ENCODE results near the gene SLC39A8. TPM values are rescaled to one million over a fixed set of nuclear protein-coding genes. Genes with fewer than 3 reads are reported as not detected.
"Not testable (repeated sequence)": the region's sequence is repeated elsewhere in the genome, so short reads cannot be mapped to it uniquely, and the experiment has no call there.

SLC39A8 gene
- polyA plus RNA-seq, 3 donors from 2014 or later = 21.3 to 30.6 (median 28.6) TPM

DNA sequence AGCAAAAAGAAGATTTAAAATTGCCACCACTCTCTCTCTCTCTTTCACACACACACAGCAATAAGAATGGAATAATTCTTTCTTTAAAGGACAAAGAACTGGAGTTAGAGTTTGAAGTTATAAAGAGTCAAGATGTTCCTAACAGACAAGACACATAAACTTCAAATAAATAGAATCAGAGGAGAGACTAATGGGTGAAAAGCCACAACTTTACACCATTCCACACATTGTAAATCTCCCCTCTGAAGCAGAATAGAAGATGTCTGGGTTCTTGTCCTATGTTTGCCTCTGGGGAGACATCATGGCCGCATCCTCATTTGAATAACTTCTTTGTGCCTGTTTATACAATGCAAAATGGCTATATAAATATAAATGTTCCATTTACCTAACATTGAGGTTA is 39.6 kb downstream of the SLC39A8 start:
- Mint-ChIP-seq H3K4me3 (no peak overlapping the region), H3K27ac (no peak overlapping the region), H3K4me1 (no peaks in the 10 kb centered on the region), H3K27me3 (ENCODE audit: low read depth in 3 of 3) (peaks cover 0 to 3% (median 0%) of the 10 kb centered on the region in 3 donors), H3K9me3 (no peaks in the 10 kb centered on the region), H3K36me3 (peaks cover 8 to 11% (median 9%) of the 10 kb centered on the region in 3 donors)
- DNase-seq = no peak

DNA sequence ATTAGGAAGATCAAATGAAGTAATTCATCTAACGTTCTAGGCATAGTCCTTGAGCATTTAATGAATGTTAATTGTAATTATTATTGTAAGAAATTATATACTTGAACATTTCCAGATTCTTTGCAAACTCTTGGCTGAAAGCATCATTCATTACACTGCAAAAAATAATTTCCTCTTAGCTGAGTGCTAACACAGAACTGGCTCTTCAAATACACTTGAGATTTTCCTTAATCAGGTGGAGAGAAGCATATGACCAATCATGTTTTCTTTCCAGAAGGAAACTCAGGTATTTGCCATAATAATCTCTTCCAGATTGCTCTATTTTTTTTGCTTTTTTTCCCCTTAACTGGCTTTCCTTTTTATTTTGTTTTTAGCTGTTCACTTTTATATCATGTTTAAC is 42.5 kb downstream of the SLC39A8 start:
- Mint-ChIP-seq H3K27me3 (ENCODE audit: low read depth in 3 of 3) (peaks cover 0 to 3% (median 0%) of the 10 kb centered on the region in 3 donors), H3K9me3 (no peaks in the 10 kb centered on the region), H3K27ac (no peak overlapping the region), H3K4me1 (peaks cover 0 to 2% of the 10 kb centered on the region in 2 donors), H3K4me3 (no peak overlapping the region), H3K36me3 (peaks cover 8 to 11% (median 9%) of the 10 kb centered on the region in 3 donors)
- DNase-seq = no peak

DNA sequence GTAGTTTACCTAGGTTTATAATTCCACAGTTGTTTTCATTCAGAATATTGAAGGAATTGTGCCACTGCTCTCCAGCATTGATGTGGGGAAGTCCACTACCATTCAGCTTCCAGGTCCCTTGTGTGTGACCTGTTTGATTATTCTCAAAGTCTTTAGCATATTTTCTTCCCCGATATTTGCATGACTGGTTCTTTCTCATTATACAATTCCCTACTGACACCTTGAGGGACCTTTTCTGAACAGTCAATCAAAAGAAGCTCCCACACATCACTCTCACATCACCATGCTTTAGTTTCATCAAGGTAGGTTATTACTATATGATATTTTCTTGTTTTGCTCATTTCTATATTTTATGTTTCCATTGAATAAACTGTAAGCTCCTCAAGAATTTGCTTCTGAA is 44.1 kb downstream of the SLC39A8 start:
- no peak for DNase-seq
- H3K4me3 Mint-ChIP-seq = no peak overlapping the region
- H3K4me1 Mint-ChIP-seq = peaks cover 0 to 2% of the 10 kb centered on the region in 2 donors
- H3K9me3 Mint-ChIP-seq = no peaks in the 10 kb centered on the region
- H3K27ac Mint-ChIP-seq = no peak overlapping the region
- H3K27me3 Mint-ChIP-seq (ENCODE audit: low read depth in 3 of 3) = peaks cover 0 to 2% (median 0%) of the 10 kb centered on the region in 3 donors
- H3K36me3 Mint-ChIP-seq = peaks cover 15 to 18% (median 17%) of the 10 kb centered on the region in 3 donors

DNA sequence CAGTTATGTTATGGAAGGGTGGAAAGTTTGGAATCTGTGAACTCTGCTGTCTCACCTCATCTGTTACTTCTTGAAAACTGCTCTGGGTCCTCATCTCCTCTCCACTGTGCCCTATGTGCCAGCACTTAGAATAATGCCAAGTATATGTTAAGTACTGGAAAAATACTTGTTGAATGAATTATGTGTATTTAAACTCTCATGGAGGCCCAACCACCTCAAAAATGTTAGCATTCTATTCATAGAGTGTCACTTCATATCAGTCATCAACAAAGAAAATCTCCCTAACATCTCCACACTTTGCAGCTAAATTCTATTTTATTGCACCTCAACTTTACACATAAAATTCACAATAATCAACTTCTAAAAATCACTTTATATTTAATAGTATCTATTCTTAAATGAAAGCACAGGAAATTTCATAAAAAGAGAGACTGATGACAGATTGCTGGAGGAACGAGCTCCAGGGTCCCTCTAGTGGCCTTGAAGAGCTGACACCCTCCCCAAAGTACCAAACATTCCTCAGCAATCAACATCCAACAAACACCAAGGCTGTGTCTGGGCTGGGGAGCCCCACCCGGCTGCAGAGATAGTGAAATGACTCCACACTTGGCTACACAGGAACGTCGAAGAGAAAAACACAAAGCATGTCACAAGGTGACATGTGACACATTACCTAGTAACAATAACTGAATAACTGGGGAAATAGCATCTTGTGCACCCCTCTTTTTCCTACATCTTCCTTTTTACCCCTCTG is 45.8 kb downstream of the SLC39A8 start:
- Mint-ChIP-seq H3K27me3 (ENCODE audit: low read depth in 3 of 3) (peaks cover 0 to 2% (median 0%) of the 10 kb centered on the region in 3 donors), H3K9me3 (no peaks in the 10 kb centered on the region), H3K36me3 (peaks cover 16 to 20% (median 16%) of the 10 kb centered on the region in 3 donors), H3K4me3 (no peak overlapping the region), H3K4me1 (peaks cover 0 to 2% of the 10 kb centered on the region in 2 donors), H3K27ac (no peak overlapping the region)
- DNase-seq = peak in 2 of 3 donors; percentile 2 to 3

DNA sequence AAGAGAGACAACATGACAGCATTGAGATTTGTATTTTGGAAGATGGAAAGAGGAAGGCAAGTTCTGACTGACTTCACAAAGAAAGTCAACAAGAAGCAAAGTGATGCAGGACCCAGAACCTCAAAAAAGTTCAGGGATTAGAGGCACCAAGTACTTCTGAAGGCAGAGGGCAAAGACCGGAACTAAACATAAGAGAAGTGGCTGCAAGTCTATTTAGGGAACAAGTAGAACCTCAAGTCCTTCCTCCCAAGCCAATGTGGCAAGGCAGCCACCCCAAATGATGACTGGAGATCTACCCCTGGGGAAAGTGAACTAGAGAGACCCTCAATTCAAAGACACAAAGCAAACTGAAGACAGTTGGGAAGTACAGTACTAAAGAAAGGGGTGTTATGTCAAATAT is 46.6 kb downstream of the SLC39A8 start:
- no peaks in the 10 kb centered on the region for H3K9me3 Mint-ChIP-seq
- no peak overlapping the region for H3K27ac Mint-ChIP-seq

DNA sequence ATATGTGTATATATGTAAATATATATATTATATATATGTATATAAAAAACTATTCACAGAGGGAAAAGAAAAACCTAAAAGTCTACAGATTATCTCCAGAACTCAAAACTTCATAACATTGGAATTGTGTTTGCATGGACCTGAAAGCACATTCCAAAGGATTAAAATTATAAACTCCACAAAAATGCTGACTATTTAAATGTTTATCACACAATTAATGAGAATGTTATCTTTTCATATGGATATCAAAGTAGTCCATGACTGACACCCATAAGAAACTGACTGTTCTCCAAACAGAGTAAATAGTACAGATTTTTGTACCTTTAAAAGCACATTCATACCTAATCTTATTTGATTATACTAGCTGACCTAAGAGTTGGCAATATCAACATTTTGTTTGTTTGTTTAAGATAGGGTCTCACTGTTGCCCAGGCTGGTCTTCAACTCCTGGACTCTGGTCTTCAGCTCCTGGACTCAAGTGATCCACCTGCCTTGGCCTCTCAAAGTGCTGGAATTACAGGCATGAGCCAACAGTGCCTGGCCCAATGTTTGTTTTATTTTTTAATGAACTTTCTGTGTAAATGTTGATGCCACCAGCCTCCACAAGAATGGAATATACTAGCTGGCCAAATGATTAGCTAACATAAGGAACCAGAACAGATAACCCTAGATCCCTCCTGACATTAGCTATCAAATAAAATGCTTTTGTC is 50.0 kb downstream of the SLC39A8 start:
- Mint-ChIP-seq H3K27me3 (ENCODE audit: low read depth in 3 of 3) (no peaks in the 10 kb centered on the region), H3K9me3 (no peaks in the 10 kb centered on the region), H3K27ac (no peak overlapping the region), H3K4me1 (peaks cover 0 to 2% of the 10 kb centered on the region in 2 donors), H3K36me3 (peaks cover 12 to 28% (median 23%) of the 10 kb centered on the region in 3 donors), H3K4me3 (no peak overlapping the region)
- no peak for DNase-seq

More for the DNA sequence above, 46.6 kb downstream of the SLC39A8 start:
- no peak overlapping the region for H3K4me3 Mint-ChIP-seq
- H3K4me1 Mint-ChIP-seq = peaks cover 0 to 2% of the 10 kb centered on the region in 2 donors
- peaks cover 0 to 2% (median 0%) of the 10 kb centered on the region in 3 donors for H3K27me3 Mint-ChIP-seq (ENCODE audit: low read depth in 3 of 3)
- no peak for DNase-seq
- peaks cover 12 to 16% (median 15%) of the 10 kb centered on the region in 3 donors for H3K36me3 Mint-ChIP-seq

DNA sequence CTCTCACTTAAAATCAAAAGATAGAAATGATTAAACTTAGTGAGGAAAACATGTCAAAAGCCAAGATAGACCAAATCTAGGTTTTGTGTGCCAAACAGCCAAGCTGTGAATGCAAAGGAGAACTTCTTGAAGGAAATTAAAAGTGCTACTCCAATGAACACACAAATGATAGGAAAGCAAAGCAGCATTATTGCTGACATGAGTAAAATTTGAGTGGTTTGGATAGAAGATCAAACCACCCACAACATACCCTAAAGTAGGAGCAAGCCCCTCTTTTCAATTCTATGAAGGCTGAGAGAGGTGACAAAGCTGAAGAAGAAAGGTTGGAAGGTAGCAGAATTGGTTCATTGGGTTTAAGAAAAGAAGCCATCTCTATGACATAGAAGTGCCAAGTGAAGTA is 56.8 kb downstream of the SLC39A8 start:
- Mint-ChIP-seq H3K4me3 (no peak overlapping the region), H3K36me3 (peaks cover 7 to 29% (median 22%) of the 10 kb centered on the region in 3 donors), H3K27me3 (ENCODE audit: low read depth in 3 of 3) (no peaks in the 10 kb centered on the region), H3K27ac (no peak overlapping the region), H3K4me1 (no peaks in the 10 kb centered on the region), H3K9me3 (no peaks in the 10 kb centered on the region)
- no peak for DNase-seq

DNA sequence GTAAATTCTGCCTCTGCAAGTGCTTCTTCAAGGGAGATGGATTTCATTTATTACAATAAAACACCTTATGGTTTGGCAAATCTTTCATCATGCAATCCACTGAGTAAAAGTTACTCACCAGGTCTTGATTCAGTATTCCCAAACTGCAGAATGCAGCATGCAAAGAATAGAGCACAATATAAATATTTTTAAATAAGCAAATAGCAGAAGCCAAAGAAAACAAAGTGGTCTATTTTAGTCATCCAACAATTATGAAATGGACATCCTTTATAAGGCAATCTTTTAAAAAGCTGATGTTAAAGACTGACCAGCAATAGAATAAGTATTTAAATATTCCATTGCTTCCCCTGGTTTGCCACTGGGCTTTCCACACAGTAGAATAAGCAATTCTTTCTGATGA is 59.5 kb downstream of the SLC39A8 start:
- Mint-ChIP-seq H3K27ac (no peak overlapping the region), H3K9me3 (no peaks in the 10 kb centered on the region), H3K4me1 (no peaks in the 10 kb centered on the region), H3K27me3 (ENCODE audit: low read depth in 3 of 3) (no peaks in the 10 kb centered on the region), H3K4me3 (no peak overlapping the region), H3K36me3 (peaks cover 4 to 21% (median 18%) of the 10 kb centered on the region in 3 donors)
- DNase-seq = no peak

DNA sequence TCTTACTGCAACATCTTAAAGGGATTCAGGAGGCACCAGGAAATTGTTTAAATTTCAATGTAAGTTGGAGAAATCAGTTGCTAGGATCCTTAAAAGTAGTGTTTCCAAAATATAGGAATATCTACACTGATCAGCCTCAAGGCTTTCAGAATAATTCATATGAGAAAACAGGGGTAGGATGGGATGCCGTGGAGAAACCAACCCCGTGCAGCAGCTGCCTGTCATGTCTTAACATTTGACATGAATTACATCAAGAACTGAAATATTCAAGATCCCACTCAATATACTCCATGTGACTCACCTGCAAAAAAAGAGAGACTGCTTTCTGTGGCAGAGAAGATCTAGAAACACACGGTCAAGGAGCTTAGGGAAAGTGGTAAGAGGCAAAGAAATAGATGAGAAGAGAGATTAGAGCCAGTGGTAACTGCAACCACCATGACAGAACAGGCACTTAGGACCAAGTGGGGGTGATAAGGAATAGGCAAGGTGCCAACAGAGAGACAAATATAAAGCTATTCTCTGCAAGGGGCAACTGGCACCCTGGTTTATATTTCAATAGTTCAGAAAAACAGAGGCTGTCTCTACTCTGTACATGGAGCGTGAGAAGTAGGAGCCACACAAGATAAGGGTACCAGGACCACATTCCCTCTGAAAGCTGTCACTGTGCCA is 64.0 kb downstream of the SLC39A8 start:
- Mint-ChIP-seq H3K36me3 (peaks cover 0 to 22% (median 16%) of the 10 kb centered on the region in 3 donors), H3K4me3 (no peak overlapping the region), H3K27ac (no peak overlapping the region), H3K9me3 (no peaks in the 10 kb centered on the region), H3K4me1 (no peaks in the 10 kb centered on the region), H3K27me3 (ENCODE audit: low read depth in 3 of 3) (peaks cover 0 to 2% (median 0%) of the 10 kb centered on the region in 3 donors)
- DNase-seq = no peak

DNA sequence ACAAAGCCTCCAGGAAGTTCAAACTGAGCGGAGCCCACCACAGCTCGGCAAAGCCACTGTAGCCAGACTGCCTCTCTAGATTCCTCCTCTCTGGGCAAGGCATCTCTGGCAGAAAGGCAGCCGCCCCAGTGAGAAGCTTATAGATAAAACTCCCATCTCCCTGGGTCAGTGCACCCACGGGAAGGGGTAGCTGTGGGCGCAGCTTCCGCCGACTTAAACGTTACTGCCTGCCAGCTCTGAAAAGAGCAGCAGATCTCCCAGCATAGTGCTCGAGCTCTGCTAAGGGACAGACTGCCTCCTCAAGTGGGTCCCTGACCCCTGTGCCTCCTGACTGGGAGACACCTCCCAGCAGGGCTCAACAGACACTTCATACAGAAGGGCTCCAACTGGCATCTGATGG is 72.0 kb downstream of the SLC39A8 start:
- H3K36me3 Mint-ChIP-seq = peaks cover 0 to 24% (median 18%) of the 10 kb centered on the region in 3 donors
- H3K4me1 Mint-ChIP-seq; H3K9me3 Mint-ChIP-seq; H3K4me3 Mint-ChIP-seq; H3K27me3 Mint-ChIP-seq (ENCODE audit: low read depth in 3 of 3); DNase-seq; H3K27ac Mint-ChIP-seq: not testable (repeated sequence)

DNA sequence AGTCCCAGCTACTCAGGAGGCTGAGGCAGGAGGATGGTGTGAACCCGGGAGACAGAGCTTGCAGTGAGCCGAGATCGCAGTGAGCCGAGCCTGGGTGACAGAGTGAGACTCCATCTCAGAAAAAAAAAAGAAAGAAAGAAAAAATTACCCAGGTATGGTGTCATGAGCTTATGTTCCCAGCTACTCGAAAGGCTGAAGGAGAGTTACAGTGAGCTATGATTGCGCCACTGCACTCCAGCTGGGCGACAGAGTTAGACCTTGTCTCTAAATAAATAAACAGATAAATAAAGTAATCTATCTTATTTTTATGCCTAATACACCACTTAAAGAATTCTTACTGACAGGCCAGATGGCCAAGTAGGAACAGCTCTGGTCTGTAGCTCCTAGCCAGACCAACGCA is 73.0 kb downstream of the SLC39A8 start:
- peaks cover 0 to 24% (median 16%) of the 10 kb centered on the region in 3 donors for H3K36me3 Mint-ChIP-seq
- DNase-seq = no peak
- H3K9me3 Mint-ChIP-seq = peaks cover 0 to 5% (median 0%) of the 10 kb centered on the region in 6 donors
- no peak overlapping the region for H3K27ac Mint-ChIP-seq
- H3K27me3 Mint-ChIP-seq (ENCODE audit: low read depth in 3 of 3) = no peaks in the 10 kb centered on the region
- H3K4me1 Mint-ChIP-seq = no peaks in the 10 kb centered on the region
- H3K4me3 Mint-ChIP-seq = no peak overlapping the region

DNA sequence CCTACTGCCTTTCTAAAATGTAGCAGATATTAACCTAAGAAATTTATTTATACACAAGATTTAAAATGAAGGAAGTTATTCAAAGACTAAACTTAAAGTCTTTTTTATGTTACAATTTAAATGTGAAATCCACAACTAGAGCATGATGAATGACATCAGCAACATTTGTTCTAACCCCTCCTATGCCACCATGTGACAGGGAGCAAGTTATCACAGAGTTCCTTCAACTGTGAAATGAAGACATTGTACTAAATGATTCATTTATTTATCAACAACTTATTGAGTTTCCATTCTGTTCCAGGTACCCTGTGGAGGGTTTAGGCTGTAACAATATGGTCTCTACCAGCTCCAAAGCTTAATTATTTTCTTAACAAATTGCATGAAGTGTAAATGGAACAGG is 76.9 kb downstream of the SLC39A8 start:
- H3K36me3 Mint-ChIP-seq = peaks cover 0 to 18% (median 3%) of the 10 kb centered on the region in 3 donors
- H3K4me3 Mint-ChIP-seq = no peak overlapping the region
- H3K27ac Mint-ChIP-seq = no peak overlapping the region
- H3K27me3 Mint-ChIP-seq (ENCODE audit: low read depth in 3 of 3) = peaks cover 0 to 3% (median 0%) of the 10 kb centered on the region in 3 donors
- no peak for DNase-seq
- no peaks in the 10 kb centered on the region for H3K4me1 Mint-ChIP-seq
- no peaks in the 10 kb centered on the region for H3K9me3 Mint-ChIP-seq

DNA sequence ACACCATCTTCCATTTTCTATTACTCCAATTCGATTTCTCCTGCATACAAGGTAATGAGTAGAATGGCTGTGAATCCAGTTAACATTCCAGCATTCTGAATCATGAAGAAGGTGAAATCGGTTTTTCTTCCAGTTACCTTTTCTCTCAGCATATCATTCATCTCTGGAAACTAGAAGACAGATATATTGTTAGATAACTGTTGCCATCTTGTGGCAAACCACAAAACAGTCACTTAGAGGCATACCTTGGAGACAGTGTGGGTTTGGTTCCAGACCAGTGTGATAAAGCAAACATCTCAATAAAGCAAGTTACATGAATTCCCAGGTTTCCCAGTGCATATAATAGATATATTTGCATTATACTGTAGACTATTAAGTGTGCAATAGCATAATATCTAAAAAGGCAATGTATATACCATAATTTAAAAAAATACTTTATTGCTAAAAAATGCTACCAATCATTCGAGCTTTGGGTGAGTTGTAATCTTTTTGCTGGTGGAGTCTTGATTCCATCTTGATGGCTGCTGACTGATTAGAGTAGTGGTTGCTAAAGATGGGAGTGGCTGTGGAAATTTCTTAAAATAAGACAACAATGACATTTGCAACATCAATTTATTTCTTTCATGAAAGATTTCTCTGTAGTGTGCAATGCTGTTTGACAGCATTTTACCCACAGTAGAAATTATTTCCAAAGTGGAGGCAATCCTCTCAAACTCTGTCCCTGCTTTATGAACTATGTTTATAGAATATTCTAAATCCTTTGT is 82.1 kb downstream of the SLC39A8 start:
- Mint-ChIP-seq H3K36me3 (peaks cover 3 to 21% (median 4%) of the 10 kb centered on the region in 3 donors), H3K4me3 (no peak overlapping the region), H3K27ac (no peak overlapping the region), H3K9me3 (no peaks in the 10 kb centered on the region), H3K4me1 (no peaks in the 10 kb centered on the region), H3K27me3 (ENCODE audit: low read depth in 3 of 3) (peaks cover 0 to 5% (median 0%) of the 10 kb centered on the region in 3 donors)
- DNase-seq = no peak

Data from immature natural killer cell (primary cell).